Hepatic stellate cell (primary cell): ENCODE measurements around the gene BSG.

Experiments used
- DNase-seq: peaks from one replicate; pipeline ENCODE4 v3.0.0; 2011; ENCODE audit warnings: low spot score

BSG gene

DNA sequence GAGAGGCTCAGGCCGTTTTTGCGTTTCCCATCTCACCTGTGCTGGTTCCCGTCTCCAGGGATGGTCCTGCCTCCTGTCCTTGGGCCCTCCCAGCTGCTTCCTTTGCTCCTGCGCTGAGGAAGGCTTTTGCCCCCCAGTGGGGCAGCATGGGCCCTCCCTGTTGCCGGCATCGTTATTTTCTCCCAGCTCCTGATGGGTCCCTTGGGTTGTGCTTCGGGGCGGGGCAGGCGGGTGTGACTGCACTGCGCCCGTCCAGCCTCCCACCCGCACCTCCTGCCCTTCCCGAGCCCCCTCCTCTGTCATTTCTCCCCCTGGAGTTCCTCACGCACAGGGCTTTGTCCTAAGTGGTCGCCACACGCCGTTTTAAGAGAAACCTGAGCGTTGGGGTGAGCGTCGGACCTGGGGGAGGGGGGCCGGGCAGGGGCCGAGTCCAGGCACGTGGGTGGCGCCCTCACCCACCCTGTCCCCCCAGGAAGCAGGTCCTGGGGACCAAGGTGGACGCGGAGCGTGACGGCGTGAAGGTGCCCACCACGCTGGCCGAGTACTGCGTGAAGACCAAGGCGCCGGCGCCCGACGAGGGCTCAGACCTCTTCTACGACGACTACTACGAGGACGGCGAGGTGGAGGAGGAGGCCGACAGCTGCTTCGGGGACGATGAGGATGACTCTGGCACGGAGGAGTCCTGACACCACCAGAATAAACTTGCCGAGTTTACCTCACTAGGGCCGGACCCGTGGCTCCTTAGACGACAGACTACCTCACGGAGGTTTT, 31.3 kb upstream of the BSG start:
- DNase-seq = no peak

DNA sequence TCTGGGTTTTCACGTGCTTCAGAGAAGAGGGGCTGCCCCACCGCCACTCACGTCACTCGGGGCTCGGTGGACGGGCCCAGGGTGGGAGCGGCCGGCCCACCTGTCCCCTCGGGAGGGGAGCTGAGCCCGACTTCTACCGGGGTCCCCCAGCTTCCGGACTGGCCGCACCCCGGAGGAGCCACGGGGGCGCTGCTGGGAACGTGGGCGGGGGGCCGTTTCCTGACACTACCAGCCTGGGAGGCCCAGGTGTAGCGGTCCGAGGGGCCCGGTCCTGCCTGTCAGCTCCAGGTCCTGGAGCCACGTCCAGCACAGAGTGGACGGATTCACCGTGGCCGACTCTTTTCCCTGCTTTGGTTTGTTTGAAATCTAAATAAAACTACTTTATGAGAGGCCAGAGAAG, 30.7 kb upstream of the BSG start:
- no peak for DNase-seq

- no peak for DNase-seq
These were observed 30.1 kb upstream of the BSG start for GRCh38 chr19:542173-542866.

DNA sequence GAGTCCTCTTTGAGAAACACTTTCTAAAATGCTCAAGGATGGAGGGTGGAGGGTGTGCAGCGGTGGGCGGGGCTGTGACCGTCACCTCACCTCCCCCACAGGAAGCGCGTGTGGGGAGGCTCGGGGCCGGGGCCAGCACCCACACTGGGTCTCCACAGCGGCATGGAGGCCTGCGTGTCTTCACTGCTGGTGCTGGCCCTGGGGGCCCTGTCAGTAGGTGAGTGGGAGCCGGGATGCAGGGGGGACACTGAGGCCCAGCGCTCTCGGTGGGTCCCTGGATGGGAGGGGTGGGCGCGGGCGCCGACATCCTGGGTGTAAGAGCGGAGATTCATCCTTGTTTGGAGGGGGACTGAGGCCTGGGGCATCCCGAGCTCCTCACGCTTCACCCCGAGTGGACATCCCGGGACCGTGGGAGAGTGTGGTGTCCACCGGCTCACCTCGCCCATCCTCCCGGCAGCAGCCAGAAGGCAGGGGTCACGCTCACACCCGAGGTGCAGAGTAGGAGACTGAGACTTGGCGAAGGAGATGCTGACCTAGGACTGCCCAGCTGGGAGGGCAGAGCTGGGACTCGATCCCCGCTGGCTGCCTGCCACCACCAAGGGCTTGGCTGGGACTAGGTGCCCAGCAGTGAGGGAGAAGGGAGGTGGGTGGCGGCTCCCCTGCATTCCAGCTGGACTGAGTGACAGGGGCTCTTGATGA, 28.3 kb upstream of the BSG start, which contains the start of gene GZMM:
GZMM (plus strand) TSS at position 144 of the 699 bp plus-strand sequence; CDS start at position 163, 19 bp downstream.
- no peak for DNase-seq

GRCh38 chr19:547117-547516, 25.3 kb upstream of the BSG start:
- DNase-seq = no peak

GRCh38 chr19:547836-548720, 24.3 kb upstream of the BSG start:
- DNase-seq = no peak

DNA sequence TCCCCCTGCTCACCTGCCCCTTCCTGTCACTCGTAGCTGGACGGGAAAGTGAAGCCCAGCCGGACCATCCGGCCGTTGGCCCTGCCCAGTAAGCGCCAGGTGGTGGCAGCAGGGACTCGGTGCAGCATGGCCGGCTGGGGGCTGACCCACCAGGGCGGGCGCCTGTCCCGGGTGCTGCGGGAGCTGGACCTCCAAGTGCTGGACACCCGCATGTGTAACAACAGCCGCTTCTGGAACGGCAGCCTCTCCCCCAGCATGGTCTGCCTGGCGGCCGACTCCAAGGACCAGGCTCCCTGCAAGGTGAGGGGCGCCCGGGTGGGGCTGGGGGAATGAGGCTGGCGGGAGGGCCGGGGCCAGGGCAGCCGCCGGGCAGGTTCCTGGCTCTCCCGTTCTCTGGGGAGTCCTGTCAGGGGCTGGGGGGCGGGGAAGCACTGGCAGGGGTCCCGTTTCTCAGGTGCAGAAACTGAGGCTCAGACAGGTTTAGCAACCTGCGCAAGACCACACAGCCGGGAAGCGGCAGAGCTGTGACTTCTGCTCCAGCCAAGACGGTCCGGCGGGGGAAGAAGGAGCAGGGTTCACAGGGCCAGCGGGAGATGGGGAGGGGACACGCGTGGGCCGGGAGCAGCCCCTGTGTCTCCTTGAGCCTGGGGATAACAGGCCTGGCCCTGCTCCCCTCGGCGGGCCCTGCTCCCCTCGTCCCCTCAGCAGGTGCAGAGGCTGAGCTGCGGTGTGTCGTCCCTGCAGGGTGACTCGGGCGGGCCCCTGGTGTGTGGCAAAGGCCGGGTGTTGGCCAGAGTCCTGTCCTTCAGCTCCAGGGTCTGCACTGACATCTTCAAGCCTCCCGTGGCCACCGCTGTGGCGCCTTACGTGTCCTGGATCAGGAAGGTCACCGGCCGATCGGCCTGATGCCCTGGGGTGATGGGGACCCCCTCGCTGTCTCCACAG, 23.2 kb upstream of the BSG start:
- no peak for DNase-seq

DNA sequence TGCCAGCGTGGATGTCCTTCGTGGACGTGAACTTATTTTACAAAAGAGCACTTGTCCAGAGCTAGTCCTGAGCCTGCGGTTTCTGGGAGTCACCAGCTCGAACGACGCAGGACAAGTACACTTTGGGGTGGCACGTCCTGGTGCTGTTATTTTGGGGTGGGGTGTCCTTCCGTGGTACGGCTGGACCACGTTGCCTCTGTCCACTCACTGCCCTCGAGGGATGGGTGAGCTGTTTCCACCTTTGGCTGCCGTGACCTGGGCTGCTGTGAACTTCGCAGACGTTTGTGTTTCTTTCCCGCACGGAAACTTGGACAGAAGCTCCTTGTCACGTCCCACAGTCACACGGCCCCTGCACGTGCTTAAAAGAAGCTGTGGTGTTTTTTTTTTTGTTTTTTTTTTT, 17.6 kb upstream of the BSG start:
- DNase-seq = no peak

- DNase-seq = no peak
These were observed 17.0 kb upstream of the BSG start for GRCh38 chr19:555474-555808.

GRCh38 chr19:556611-557382, 15.6 kb upstream of the BSG start:
- DNase-seq = no peak

GRCh38 chr19:558770-559439, 13.5 kb upstream of the BSG start:
- DNase-seq = no peak

GRCh38 chr19:560121-560520, 12.3 kb upstream of the BSG start:
- no peak for DNase-seq

DNA sequence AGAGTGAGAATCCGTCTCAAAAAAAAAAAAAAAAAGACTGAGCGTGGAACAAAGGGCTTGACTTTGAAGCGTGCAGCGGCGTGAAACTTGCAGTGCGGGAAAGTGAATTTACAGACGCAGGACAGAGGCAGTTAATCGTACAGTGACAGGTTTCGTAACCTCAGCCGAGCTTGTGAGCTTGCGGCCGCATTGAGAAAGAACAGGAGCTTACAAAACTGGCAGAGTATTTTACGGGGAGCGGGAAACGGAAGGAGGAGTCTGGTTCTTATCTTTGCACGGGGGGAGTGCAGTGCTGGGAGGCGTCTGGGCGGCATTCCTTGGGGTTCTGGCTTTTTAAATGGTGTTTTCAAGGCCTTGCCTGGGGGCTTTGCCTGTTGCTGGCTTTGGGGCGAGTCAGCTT, 6.0 kb upstream of the BSG start:
- DNase-seq = peak; percentile 77

DNA sequence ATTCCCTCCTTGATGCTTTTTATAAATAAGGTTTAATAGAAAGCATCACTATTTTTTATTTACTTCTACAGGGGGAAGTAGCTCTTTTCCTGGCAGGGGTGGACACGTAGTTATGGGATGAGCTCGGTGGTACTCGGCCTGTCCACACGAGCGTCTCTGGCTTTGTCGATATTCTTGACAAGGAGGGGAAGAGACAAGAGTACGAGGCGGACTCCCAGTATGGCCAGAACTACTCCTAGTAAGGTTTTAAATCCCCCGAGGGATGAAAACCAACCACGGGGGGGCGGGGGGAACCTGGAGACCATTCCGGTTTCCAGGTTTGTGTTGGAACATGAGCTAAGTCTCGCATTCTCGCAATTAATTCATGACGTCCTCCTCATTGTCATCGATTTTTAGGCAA, 5.6 kb upstream of the BSG start:
- no peak for DNase-seq

DNA sequence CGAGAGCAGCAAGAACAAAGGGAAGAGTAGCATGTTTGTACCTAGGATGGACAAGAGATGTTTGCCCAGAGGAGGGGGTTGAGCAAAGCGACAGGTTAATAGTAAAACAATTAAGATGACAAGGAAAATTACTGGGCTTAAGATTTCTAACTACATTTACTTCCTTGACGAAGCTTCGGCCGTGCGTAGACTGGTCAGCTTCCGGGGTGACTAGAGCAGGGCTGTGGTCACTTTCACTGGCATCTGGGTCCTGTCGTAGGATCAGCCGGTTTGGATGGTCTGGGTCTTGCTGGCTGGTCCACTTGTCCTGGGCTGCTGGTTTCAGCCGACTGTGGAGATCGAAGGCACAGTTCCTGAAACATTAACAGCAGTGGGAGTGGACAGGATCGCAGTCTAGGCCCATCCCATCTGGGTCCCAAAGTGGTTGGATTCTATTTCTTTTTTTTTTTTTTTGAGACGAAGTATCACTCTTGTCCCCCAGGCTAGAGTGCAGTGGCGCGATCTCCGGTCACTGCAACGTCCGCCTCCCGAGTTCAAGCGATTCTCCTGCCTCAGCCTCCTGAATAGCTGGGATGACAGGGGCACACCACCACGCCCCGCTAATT, 5.0 kb upstream of the BSG start:
- no peak for DNase-seq

GRCh38 chr19:570251-570686, 2.1 kb upstream of the BSG start:
- no peak for DNase-seq

DNA sequence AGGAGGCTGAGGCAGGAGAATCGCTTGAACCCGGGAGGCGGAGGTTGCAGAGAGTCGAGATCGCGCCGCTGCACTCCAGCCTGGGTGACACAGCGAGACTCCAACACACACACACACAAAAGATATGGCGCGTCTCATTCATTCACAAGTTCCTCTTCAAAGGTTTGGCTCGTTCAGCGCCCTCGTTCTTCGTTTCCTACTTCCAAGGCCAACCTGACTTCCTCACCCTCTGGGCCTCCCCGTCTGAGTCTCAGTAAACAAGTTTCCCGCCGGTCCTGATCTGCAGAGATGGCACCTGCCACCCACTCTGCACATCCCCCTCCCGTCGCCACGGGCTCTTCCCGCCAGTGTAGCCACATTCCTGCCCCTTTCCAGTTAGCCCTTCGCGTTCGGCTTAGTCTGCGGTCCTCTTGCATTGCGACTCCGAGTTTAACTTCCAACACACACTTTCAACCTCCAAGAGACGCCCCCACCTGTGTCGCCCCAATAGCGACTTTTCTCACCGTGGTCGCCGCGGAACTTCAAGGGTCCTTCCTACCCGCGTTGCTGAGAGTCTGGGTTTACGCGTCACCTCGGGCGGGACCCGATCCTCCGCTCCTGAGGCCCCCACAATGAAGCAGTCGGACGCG, 1.3 kb upstream of the BSG start:
- DNase-seq = no peak

GRCh38 chr19:571566-571974, 826 bp upstream of the BSG start:
- DNase-seq = peak; percentile 39
